WI38 (cell line): Measurements from ENCODE around the gene MRTO4.
"Not testable (repeated sequence)": the region's sequence is repeated elsewhere in the genome, so short reads cannot be mapped to it uniquely, and the experiment has no call there.

Source experiments
- H3K4me3 ChIP-seq: 2 replicates; pipeline ENCODE4 v1.5.1; 2011; ENCODE audit warnings: low read depth, mild to moderate bottlenecking, control low read depth, low read length
- TF ChIP-seq, protein P1 (sequence below): IDR thresholded peaks from 2 replicates; pipeline ENCODE4 v1.5.1; 2012; ENCODE audit warnings: low read depth, mild to moderate bottlenecking, control low read depth, low read length

MRTO4 gene

DNA sequence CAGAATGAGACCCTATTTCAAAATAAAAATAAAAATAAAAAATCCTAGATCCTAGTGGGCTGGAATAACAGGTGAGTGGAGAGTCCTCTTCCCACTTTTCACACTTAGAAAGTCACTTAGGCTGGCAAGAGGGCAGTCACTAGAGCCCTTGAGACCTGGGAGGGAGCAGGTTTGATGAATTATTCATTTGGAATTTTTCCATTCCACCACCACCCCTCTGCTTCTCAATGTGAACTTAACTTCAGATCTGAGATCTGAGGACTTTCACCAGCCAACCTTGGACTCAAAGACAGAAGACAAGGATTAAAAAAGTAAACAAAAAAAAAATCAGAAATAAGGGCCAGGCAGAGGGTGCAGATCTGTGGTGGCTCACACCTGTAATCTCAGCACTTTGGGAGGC is 20.5 kb downstream of the MRTO4 start:
- TF ChIP-seq, protein P1, sequence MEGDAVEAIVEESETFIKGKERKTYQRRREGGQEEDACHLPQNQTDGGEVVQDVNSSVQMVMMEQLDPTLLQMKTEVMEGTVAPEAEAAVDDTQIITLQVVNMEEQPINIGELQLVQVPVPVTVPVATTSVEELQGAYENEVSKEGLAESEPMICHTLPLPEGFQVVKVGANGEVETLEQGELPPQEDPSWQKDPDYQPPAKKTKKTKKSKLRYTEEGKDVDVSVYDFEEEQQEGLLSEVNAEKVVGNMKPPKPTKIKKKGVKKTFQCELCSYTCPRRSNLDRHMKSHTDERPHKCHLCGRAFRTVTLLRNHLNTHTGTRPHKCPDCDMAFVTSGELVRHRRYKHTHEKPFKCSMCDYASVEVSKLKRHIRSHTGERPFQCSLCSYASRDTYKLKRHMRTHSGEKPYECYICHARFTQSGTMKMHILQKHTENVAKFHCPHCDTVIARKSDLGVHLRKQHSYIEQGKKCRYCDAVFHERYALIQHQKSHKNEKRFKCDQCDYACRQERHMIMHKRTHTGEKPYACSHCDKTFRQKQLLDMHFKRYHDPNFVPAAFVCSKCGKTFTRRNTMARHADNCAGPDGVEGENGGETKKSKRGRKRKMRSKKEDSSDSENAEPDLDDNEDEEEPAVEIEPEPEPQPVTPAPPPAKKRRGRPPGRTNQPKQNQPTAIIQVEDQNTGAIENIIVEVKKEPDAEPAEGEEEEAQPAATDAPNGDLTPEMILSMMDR: no peak
- no peak overlapping the region for H3K4me3 ChIP-seq

- TF ChIP-seq, protein P1: no peak
Measured at GRCh38 chr1:19273106-19273843, 21.7 kb downstream of the MRTO4 start.

DNA sequence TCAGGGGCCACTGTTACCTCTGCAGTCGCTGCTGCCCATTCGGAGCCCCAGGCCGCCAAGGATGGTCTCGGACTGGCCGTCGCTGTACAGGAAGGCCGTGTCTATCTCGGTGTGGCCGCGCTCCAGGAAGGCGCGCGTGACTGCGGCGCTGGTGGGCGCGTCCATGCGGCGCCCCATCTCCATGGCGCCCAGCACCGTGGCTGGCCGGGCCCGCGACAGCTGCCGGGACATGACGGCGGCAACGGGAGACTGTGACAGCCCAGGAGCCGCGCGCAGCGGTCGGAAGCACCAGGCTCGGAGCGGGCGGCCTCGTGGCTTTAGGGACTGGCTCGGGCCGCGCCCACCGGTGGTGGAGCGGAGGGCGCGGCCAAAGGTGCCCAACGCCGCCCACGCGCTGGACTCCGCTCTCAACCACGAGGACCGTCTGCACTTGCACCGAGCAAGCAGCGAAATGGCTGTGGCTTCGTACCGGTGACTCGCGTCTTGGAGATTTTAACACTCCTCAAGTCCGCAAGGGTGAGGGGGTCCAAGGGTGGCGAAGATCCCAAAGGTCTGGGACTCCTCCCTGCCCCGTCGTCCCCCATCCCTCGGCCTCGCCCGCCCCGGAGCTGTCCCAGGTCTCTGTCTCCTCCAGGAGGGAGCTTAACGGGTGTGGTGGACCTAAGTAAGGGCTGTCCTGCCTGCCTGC is 22.4 kb downstream of the MRTO4 start:
- not testable (repeated sequence) for H3K4me3 ChIP-seq

More at GRCh38 chr1:19273106-19273843, 21.7 kb downstream of the MRTO4 start:
- no peak overlapping the region for H3K4me3 ChIP-seq

DNA sequence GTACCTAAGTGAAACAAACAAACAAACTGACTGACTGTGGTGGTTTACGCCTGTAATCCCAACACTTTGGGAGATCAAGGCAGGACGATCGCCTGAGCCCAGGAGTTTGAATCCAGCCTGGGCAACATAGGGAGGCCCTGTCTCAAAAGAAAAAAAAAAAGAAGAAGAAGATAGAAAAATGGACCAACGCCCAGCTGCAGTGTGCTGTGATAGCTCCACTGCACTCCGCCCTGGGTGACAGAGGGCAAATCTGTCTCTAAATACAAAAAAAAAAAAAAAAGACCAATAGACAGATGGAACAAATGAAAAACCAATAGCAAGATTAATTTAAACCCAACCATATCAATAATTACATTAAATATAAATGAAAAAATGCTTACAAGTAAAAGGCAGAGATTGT is 23.0 kb downstream of the MRTO4 start:
- H3K4me3 ChIP-seq: no peak overlapping the region
- TF ChIP-seq, protein P1: no peak

DNA sequence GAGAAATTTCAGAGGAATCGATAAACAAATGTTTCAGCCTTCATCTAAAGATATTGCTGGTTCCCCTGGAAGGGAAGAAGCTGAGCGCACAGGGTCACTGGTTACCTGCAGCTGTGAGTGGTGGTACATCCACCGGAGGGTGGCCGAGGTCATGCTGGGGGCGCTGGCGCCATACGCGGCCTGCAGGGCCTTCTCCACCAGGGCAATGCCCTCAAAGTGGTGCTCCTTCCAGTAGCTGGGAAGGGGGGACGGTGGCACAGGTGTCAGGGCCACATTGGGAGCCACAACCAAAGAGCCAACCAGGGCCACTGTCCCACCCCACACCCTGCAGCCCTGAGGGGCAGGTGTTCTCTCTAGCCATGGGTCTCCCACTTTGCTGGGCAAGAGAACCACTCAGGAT is 32.3 kb downstream of the MRTO4 start:
- no peak overlapping the region for H3K4me3 ChIP-seq
- TF ChIP-seq, protein P1: no peak

DNA sequence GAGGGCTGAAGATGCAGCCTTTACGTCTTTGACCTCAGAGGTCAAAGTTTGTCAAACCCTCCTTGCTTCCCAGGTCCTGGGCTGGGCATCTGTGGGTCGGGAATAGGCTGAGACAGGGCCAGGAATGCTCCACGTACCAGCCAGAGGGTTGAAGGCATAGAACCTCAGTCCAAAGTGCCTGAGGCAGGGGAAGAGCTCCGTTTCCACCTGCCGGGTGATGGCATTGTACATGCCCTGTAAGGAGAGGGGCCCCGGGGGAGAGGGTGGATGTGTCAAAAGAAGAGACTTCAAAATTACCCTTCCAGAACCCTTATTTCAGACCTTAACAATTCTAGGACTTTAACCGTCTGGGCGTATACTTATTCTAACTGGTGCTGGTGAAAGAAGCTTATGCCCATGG is 33.3 kb downstream of the MRTO4 start:
- TF ChIP-seq, protein P1: no peak
- H3K4me3 ChIP-seq: no peak overlapping the region

- H3K4me3 ChIP-seq: not testable (repeated sequence)
Measured at GRCh38 chr1:19285366-19285765, 33.8 kb downstream of the MRTO4 start.

DNA sequence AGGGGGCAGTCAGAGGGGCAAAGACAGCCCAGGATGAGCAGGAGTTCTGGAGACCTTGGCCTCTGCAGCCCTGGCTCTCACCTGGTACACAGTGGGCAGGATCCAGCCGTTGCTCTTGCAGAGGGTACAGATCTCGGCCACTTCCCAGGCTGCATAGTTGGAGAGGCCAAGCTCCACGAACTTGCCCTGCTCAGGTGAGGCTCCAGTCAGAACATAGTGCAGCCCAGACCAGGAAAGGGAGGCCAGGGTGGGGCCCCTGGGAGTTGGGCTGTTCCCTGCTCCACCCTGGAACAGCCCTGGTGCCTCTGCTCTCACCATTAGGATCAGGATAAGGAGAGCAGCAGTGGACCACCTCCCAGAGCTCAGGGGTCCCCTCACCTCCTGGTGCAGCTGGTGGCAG is 34.2 kb downstream of the MRTO4 start:
- H3K4me3 ChIP-seq: not testable (repeated sequence)
